Uterus (tissue), 4 donors: Measurements from ENCODE around the gene N4BP3. TPM values are rescaled to one million over a fixed set of nuclear protein-coding genes. Genes with fewer than 3 reads are reported as not detected.

ENCODE experiments used
- DNase-seq, 2 donors: peaks; one replicate each; pipeline ENCODE4 v3.0.0-alpha.2; 2019 to 2020
- H3K27ac ChIP-seq, 2 donors: fragments of 200-600 bp; sonication (generic); 1 replicate in 1 of 2; 2 replicates in 1 of 2; pipeline ENCODE4 v1.5.1; 2016 to 2018
- H3K27me3 ChIP-seq, 2 donors: fragments of 200-600 bp; sonication (generic); one replicate each; pipeline ENCODE4 v1.5.1; 2018 to 2019; ENCODE audit warnings: control low read depth in 1 of 2
- H3K36me3 ChIP-seq, 2 donors: fragments of 200-600 bp; sonication (generic); one replicate each; pipeline ENCODE4 v1.5.1; 2019; ENCODE audit warnings: control low read depth in 1 of 2
- H3K4me1 ChIP-seq, 2 donors: fragments of 200-600 bp; sonication (generic); one replicate each; pipeline ENCODE4 v1.5.1; 2018 to 2019; ENCODE audit warnings: control low read depth in 1 of 2
- H3K4me3 ChIP-seq, 2 donors: fragments of 200-600 bp; sonication (generic); 1 replicate in 1 of 2; 2 replicates in 1 of 2; pipeline ENCODE4 v1.5.1; 2018 to 2019; ENCODE audit warnings: mild to moderate bottlenecking in 1 of 2
- H3K9me3 ChIP-seq, 2 donors: fragments of 200-600 bp; sonication (generic); one replicate each; pipeline ENCODE4 v1.5.1; 2019; ENCODE audit warnings: control low read depth in 1 of 2
- POLR2A ChIP-seq, 2 donors: fragments of 450-650 bp; IDR thresholded peaks; one replicate each; pipeline ENCODE4 v1.6.1; 2016; ENCODE audit warnings: antibody characterized with exemption in 2 of 2, mild to moderate bottlenecking in 1 of 2, moderate library complexity in 1 of 2
- intact Hi-C: fragments of 100-400 bp; cut with DNase I; formaldehyde crosslinking; loops from one replicate; pipeline ENCODE4 v1.15.1; 2023; ENCODE audit warnings: low total_unique reads
- total RNA-seq, 4 donors: library from RNA; depleted of rRNA in 3 of 4; stranded (reverse); fragments of >200 nt in 3 of 4; gene quantifications; one replicate each; pipeline versions ENCODE4 v1.1.0 to v1.2.4, GENCODE V29; 2014 to 2023
- TF ChIP-seq, protein P1 (sequence below), 4 experiments: fragments of 200-600 bp in 2 of 4; fragments of 450-650 bp in 2 of 4; sonication (generic) in 2 of 4; IDR thresholded peaks; one replicate each; pipeline ENCODE4 v1.5.1; 2016 to 2019; ENCODE audit warnings: antibody characterized with exemption in 4 of 4, mild to moderate bottlenecking in 2 of 4, moderate library complexity in 1 of 4
- donor health status: DM: yes; HTN: yes; CAD: no.

Gene N4BP3
- total RNA-seq, 4 donors from 2014 or later: 0.59 to 9.6 (median 1.6) TPM

DNA sequence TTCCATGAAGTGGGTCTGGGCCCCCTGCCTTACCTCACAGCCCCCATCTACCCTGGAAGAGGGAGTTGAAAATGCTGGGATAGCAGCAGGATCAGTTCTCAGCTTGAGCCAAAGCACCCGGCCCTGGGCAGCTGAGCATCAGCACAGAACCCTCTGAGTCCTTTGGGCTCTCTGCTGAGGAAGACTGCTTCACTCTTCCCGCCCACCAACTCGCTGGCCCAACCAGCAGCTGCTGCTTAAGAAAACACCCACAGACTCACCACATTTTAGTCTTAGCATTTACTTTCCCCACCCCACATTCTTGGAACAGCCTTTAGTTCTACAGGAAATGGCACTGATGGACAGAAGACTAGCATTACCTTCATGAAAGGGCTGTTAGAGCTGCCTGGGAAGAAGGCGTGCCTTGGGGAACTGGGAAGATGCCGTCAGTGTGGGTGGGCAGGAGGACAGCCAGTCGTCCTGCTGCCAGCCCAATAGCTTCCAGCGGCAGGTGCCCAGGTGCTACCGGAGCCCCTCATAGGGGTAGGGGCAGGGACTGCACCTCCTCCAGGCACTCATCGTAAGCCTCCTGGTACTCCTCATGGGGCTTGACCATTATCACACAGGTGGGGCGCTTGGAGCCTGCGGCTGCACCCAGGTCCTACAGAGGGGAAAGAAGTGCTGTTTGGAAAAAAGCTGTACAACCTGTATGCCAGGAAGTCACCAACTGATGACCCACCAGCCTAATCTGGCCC lies 36.0 kb downstream of the N4BP3 start:
- DNase-seq: no peak
- Histone ChIP-seq H3K27me3 (no peaks in the 10 kb centered on the region), H3K4me1 (no peaks in the 10 kb centered on the region), H3K4me3 (no peak overlapping the region), H3K36me3 (no peaks in the 10 kb centered on the region), H3K9me3 (no peaks in the 10 kb centered on the region), H3K27ac (no peak overlapping the region)
- intact Hi-C loops: no loop called here
- no peak for TF ChIP-seq POLR2A (IDR thresholded peaks at IDR 0.05)
- TF ChIP-seq, protein P1, sequence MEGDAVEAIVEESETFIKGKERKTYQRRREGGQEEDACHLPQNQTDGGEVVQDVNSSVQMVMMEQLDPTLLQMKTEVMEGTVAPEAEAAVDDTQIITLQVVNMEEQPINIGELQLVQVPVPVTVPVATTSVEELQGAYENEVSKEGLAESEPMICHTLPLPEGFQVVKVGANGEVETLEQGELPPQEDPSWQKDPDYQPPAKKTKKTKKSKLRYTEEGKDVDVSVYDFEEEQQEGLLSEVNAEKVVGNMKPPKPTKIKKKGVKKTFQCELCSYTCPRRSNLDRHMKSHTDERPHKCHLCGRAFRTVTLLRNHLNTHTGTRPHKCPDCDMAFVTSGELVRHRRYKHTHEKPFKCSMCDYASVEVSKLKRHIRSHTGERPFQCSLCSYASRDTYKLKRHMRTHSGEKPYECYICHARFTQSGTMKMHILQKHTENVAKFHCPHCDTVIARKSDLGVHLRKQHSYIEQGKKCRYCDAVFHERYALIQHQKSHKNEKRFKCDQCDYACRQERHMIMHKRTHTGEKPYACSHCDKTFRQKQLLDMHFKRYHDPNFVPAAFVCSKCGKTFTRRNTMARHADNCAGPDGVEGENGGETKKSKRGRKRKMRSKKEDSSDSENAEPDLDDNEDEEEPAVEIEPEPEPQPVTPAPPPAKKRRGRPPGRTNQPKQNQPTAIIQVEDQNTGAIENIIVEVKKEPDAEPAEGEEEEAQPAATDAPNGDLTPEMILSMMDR (IDR thresholded peaks at IDR 0.05): no peak

DNA sequence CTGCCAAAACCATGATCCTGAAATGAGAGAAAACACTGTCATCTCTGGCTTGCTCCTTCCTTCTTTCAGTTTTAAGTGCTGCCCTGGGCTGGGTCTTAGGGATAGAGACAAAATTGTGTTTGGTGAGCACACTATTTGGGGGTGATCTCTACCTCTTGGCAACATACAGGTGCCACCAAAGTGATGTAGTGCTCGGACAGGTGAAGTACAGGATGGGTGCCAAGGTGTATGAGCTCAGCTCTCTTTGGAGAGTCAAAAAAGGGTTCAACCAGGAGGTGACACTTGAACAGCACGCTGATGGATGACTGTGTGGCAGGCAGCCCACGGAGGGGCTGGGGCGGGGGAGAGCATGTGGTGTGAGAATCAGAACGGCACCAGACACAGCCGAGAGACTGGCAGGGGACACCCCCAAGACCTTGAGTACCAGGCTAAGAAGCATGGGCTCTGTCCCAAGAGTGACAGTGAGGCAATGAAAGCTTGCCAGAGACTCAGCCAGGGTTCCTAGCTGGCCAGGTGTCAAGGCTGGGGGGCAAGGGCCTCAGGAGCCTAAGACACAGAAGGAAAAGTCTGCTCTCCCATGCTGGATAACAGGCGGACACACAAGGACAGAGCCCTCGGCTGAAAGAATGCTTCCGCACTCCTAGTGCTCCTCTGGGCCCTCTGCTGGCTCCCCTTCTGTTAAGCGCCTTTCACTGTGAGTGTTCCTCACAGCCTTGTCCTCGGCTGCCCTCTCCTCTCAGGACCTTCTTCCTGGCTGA lies 37.8 kb downstream of the N4BP3 start:
- intact Hi-C loops: no loop called here
- Histone ChIP-seq H3K27ac (no peak overlapping the region), H3K4me3 (no peak overlapping the region)

GRCh38 chr5:178152491-178153444 lies 39.4 kb downstream of the N4BP3 start:
- intact Hi-C loops: no loop called here
- no peaks in the 10 kb centered on the region for H3K9me3 ChIP-seq
- no peak for DNase-seq
- H3K4me1 ChIP-seq: no peaks in the 10 kb centered on the region
- no peaks in the 10 kb centered on the region for H3K27me3 ChIP-seq
- no peaks in the 10 kb centered on the region for H3K36me3 ChIP-seq
- H3K4me3 ChIP-seq: peak overlapping the region; percentile 67 to 82
- no peak for TF ChIP-seq POLR2A (IDR thresholded peaks at IDR 0.05)
- TF ChIP-seq, protein P1 (IDR thresholded peaks at IDR 0.05): no peak
- peak overlapping the region; percentile 62 to 76 for H3K27ac ChIP-seq

More for the DNA sequence above, 37.8 kb downstream of the N4BP3 start:
- H3K4me1 ChIP-seq: no peaks in the 10 kb centered on the region
- no peaks in the 10 kb centered on the region for H3K27me3 ChIP-seq
- H3K36me3 ChIP-seq: no peaks in the 10 kb centered on the region
- no peak for TF ChIP-seq POLR2A (IDR thresholded peaks at IDR 0.05)
- TF ChIP-seq, protein P1 (IDR thresholded peaks at IDR 0.05): no peak
- no peaks in the 10 kb centered on the region for H3K9me3 ChIP-seq
- DNase-seq: no peak

DNA sequence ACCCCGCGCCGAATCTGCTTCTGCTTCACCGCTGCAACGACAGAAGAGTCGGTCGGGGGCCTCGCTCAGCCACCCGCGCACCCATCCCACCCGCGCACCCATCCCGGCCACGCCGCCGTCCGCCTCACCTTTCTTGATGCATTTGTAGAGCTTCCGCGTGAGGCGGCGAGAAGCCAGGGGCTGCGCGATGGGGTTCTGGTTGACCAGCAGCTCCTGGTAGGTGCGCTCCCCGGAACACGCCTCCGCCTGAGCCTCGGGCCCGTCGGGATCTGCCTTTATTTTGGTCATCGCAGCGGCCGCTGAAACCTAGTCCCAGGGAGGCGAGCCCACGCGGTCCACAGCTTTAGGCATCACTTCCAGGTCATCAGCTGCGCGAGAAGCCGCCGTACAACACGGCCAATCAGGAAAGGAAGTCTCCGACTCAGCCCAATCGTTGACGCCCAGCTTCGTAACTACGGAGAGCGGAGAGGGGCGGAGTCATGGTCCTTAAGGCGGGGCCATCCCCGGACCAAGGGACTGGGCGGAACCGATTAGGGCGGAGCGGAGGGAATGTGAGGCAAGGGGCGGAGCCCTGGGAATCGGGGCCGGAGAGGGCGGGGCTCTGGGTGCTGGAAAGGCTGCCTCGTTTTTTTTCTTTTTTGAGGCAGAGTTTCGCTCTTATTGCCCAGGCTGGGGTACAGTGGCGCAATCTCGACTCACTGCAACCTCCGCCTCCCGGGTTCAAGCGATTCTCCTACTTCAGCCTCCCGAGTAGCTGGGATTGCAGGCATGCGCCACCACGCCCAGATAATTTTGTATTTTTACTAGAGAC lies 40.4 kb downstream of the N4BP3 start, which contains the start of gene NHP2:
NHP2 (minus strand) TSS at position 356 of the 811 bp plus-strand sequence; CDS start at position 288, 68 bp downstream.
- DNase-seq: peak; percentile 99 to 100
- no peaks in the 10 kb centered on the region for H3K4me1 ChIP-seq
- peak in 1 of 2 donors; percentile 40 for TF ChIP-seq POLR2A (IDR thresholded peaks at IDR 0.05)
- TF ChIP-seq, protein P1 (IDR thresholded peaks at IDR 0.05): peak in 1 of 4 experiments; percentile 35
- intact Hi-C loops: no loop called here
- no peaks in the 10 kb centered on the region for H3K27me3 ChIP-seq
- no peaks in the 10 kb centered on the region for H3K36me3 ChIP-seq
- no peaks in the 10 kb centered on the region for H3K9me3 ChIP-seq
- peak within 1 kb of the TSS; percentile 62 to 76 for H3K27ac ChIP-seq
- peak within 1 kb of the TSS; percentile 67 to 82 for H3K4me3 ChIP-seq
